HG03342 (cell line): ENCODE measurements around the gene LMO7.

Experiments
- ATAC-seq: cut with Tn5 transposase; IDR thresholded peaks from one replicate; pipeline ENCODE4 v1.9.1; 2021; ENCODE audit warnings: mild to moderate bottlenecking, moderate library complexity; ENCODE audit not compliant: unreplicated experiment

Gene LMO7

DNA sequence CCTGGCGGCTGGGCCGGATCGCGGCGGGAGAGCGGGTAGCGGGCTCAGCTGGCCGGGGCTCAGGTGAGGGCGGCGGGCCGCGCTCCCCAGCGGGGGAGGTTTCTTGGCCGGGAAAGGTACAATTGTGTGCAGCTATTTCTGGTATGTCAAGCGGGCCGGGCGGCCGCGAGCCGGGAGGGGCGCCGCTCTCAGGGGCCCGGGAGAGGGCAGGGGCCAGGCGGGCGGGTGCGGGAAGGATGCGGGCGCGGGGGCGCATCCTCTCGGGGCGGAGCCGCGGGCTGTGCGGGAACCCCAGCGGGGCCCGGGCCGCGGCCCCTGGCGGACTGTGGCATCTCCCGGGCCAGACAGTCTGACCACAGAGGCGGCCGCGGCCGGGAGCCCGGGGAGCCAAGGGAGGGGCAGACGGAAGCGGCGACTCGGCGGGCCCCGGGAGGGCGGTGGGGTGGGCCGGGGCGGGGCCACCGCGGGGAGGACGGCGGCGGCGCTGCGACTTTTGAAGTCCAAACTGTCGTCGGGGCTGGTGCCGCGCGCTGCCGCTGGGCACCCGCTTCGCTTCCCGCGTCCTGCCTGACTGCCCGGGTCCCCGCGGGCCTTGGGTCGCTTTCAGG lies at the start of gene LMO7:
Gene LMO7, plus strand, starts transcription at position 503 of the 608 bp plus-strand sequence. CDS start 328 bp downstream, outside the sequence.
- peak; percentile 54 for ATAC-seq

DNA sequence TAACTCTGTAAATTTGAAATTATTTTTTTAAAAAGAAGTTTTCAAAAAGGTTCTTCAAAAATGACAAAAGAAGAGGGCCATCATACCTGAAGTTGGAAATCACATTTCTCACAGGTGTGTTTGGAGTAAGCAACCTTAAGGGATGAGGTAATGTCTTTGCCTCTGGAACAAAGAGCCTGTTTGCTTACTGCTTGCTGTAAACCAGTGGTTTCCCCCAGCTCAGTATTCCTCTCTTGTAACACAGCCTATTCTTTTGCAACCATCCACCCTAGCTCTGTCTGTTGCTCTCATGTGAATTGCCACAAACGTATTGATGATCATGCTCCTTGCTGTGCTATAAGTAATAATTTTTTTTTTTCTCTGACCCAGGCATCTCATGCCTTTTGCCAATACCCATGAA lies 48.5 kb upstream of the LMO7 start:
- ATAC-seq: no peak

- no peak for ATAC-seq
These were observed 39.4 kb upstream of the LMO7 start for GRCh38 chr13:75596657-75597182.

DNA sequence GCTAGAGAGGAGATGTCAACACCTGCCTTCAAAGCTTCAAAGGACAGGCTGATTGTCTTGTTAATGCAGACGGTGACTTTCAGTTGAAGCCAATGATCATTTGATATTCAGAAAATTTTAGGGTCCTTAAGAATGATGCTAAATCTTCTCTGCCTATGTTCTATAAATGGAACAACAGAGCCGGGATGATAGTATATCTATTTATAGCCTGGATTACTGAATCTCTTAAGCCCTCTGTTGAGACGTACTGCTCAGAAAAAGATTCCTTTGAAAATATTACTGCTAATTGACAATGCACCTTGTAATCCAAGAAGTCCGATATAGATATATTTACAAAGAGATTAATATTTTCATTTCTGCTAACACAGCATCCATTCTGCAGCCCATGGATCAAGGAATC lies 35.8 kb upstream of the LMO7 start:
- ATAC-seq: no peak

DNA sequence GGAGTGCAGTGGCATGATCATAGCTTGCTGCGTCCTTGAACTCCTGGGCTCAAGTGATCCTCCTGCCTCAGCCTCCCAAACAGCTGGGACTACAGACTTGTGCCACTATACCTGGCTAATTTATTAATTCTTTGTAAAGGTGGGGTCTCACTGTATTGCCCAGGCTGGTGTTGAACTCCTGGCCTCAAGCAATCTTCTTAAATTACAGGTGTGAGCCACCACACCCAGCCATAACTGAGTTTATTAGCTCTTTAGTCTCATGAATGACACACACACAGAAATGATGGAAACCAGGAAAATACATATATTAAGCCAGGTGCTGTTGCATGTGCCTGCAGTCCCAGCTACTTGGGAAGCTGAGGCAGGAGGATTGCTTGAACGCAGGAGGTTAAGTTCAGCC lies 33.1 kb upstream of the LMO7 start:
- ATAC-seq: no peak

GRCh38 chr13:75607447-75607846 lies 28.7 kb upstream of the LMO7 start:
- no peak for ATAC-seq

DNA sequence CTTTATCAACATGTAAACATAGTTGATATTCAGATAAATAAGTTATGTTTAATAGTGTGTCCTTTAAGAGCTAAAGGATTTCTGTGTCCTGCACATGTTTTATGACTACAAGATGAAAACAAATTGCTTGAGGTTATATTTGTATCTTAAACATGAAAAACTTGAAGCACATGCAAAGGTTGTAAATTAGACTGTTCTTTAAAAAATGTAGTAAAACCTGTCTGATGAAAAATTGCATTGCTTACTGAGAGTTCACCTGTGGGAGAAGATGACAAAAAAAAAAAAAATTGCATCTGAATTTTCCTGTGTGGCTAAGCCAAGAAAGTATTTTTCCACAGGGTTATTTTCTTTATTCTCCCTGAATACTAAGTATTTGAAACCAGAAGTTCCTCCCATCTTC lies 25.7 kb upstream of the LMO7 start:
- ATAC-seq: no peak

DNA sequence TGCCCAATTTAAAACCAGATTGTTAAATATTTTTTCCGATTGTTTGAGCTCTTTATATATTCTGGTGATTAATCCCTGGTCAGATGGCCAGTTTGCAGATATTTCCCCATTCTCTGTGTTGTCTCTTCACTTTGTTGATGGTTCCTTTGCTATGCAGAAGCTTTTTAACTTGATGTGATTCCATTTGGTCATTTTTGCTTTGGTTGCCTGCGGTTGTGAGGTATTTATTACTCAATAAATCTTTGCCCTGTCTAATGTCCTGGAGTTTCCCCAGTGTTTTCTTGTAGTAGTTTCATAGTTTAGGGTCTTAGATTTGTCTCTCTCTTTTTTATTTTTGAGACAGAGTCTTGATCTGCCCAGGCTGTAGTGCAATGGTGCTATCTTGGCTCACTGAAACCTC lies 23.8 kb upstream of the LMO7 start:
- ATAC-seq: no peak

DNA sequence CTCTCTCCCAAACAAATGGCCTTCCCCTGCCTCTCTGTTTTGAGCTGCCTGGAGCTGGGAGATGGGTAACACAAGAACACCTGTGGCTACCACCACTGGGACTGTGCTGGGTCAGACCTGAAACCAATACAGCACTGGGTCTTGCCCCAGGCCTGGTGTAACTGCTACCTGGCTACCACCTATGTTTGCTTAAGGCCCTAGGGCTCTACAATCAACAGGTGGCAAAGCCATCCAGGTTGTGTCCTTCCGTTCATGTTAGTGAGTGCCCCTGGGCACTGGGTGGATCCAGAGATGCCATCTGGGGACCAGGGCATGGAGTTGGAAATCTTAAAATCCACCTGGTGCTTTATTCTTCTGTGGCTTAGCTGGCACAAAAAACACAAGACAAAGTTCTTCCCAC lies 18.9 kb upstream of the LMO7 start:
- no peak for ATAC-seq

- no peak for ATAC-seq
These were observed 17.8 kb upstream of the LMO7 start for GRCh38 chr13:75618308-75618707.

- no peak for ATAC-seq
These were observed 16.1 kb upstream of the LMO7 start for GRCh38 chr13:75620020-75620419.

DNA sequence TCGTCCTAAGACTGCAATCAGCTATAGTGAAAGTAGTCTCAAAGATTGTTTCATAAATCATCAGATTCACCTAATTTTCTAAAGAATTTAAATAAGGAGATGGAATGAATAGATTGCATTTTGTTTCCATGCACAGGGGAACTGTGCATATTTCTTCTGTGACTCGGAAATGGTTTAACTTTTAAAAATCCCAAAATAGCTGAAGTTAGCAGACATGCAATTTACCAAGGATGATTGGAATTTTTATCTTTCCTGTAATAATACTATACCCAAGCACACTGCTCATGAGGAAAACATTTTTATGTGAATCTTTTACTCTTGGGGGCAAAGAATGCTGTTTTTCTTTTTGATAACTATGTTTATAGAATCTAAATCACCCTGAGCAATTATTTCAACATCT lies 15.0 kb upstream of the LMO7 start:
- ATAC-seq: no peak

GRCh38 chr13:75628801-75629200 lies 7.3 kb upstream of the LMO7 start:
- no peak for ATAC-seq

GRCh38 chr13:75633285-75633684 lies 2.8 kb upstream of the LMO7 start:
- no peak for ATAC-seq

DNA sequence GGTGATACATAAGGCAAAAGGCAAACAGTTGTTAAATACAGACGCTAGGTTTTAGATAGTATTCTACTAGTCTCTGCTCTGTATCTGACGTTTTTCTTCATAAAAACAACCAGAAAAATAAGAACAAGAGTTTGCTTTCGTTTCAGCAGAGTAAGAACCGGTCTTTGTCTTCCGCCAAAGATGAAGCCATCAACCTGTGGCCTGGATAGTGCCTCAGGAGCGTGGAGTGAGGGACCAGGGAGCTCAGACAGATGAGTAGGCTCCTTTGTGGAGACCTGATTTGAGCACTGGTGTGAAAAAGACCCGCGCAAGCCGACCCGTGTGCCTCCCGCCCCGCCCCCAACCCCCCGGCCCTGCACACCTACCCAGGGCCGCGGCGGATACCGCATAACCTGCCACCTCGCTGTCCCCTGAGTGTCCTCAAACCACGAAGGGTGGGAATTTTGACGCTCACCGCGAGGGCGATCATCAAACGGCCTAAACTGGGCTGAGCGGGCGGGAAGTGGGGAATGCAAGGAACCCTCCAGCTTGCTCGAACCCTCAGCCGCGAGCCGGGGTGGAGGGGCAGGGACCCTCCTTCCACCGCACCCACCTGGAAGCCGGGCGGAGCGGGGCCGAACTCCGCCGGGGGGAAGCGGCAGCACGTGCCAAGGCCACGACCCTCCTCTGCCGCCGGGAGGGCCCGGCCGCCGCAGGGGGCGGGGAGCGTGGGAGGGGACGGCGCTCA lies 866 bp upstream of the LMO7 start:
- ATAC-seq: no peak

- ATAC-seq: peak; percentile 55
These were observed 478 bp downstream of the LMO7 start for GRCh38 chr13:75636436-75637180.

- no peak for ATAC-seq
These were observed 1.1 kb downstream of the LMO7 start for GRCh38 chr13:75637181-75637750.

DNA sequence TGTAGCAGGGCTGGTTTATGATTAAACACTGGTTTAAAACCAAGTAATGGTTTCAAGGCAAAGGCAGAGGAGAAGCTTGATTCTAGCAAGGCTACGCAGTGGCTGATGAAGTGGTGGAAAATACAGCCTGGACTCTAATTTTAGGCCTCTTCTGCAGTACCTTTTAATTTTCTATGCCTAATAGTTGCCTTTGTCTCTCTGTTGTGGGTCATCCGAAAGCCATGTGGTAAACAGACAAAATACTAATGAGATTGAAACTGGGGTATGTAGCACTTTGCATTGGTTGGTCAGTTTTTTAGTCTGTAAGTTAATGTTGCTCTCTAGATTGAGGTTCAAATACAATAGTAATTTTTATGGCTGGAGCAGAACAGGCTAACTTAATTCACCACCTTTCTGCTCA lies 3.3 kb downstream of the LMO7 start:
- no peak for ATAC-seq

DNA sequence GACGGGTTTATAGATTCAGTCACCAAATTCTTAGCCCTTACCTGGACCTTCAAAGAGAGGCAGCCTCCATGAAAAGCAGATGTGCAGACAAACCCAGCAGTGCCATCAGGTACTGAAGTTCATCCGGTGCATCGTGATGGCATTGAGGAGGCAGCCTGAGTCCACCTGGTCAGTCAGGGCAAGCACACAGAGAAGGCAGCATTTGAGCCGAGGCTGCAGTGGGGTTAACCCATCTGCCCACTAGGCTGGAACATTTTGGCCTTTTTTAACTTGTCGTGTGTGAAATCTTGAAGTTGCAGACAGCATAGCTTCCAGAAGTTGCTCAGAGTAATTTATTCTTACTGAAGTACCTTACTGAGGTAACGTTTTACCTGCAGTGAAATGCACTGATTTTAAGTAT lies 4.9 kb downstream of the LMO7 start:
- no peak for ATAC-seq

DNA sequence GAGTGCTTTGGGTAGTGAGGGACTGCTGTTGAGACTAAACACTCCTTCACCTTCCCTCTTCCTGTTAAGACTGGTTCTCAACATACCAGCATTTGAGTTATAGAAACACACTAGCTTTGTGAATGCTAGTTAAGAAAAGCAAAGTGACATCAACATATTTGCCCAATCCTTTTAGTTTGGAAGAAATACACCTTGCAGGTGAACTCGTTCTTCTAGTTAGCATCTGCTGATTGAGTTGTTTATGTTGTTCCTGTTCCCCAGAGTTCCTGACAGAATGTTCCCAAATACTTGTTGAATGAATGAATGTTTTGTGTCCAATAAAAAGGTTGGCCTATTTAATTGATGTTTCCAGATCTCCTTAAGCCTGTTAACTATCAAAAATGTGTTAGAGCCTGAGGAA lies 7.1 kb downstream of the LMO7 start:
- no peak for ATAC-seq

- ATAC-seq: no peak
These were observed 7.6 kb downstream of the LMO7 start for GRCh38 chr13:75643693-75644092.

DNA sequence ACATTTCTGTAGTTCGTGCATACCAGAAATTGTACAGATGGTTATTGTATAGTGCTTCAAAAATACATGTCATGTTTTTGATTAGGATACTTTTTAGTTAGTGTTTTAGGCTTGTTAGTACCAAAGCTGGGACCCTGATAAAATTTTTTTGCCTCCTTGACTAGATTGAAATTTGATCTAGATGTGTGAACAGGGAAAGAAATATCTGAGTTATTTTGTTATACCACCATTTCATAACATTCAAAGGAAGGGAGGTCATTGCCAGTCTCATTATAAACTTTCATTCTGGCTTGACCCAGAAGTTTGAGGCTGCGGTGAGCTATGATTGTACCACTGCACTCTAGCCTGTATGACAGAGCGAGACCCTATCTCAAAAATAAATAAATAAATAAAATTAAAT lies 9.0 kb downstream of the LMO7 start:
- no peak for ATAC-seq
